ENCODE measurements around the gene GCLM. TPM values are rescaled to one million over a fixed set of nuclear protein-coding genes. Genes with fewer than 3 reads are reported as not detected.
"Not testable (repeated sequence)": the region's sequence is repeated elsewhere in the genome, so short reads cannot be mapped to it uniquely, and the experiment has no call there.

The GCLM gene
- total and polyA plus RNA-seq, 9 of the 15 experiments (the other 6 are each of a cell fraction or from before 2014, with no cell fraction given) = 9.3 to 71.6 (median 24.5) TPM

GRCh38 chr1:93868492-93868891, 40.7 kb downstream of the GCLM start:
- H3K27me3 ChIP-seq (ENCODE audit: control insufficient read depth in 2 of 2, insufficient read depth in 2 of 2, low read length in 2 of 2); intact Hi-C loops (cut with micrococcal nuclease); H3K4me1 ChIP-seq (replicated peaks in 1 of 2; ENCODE audit: control insufficient read depth in 2 of 2, insufficient read depth in 2 of 2, low read length in 2 of 2); H3K9me3 ChIP-seq (replicated peaks; ENCODE audit: control insufficient read depth, insufficient read depth, low read depth, low read length); DNase-seq (ENCODE audit: extremely low read depth in 1 of 4, low spot score in 3 of 4); ATAC-seq; H3K9ac ChIP-seq (ENCODE audit: insufficient read depth in 1 of 2, low read depth in 2 of 2, low read length in 2 of 2); H3K4me3 ChIP-seq; H3K9me1 ChIP-seq (ENCODE audit: control insufficient read depth, insufficient read depth, low read length); FAIRE-seq; H3K27ac ChIP-seq (ENCODE audit: extremely low read depth, low read depth, low read length); H3K79me2 ChIP-seq (ENCODE audit: control insufficient read depth, insufficient read depth, low read length); H3K4me2 ChIP-seq (ENCODE audit: insufficient read depth, low read length); CTCF ChIA-PET (ENCODE audit: low intra/inter-chr PET ratio); H4K20me1 ChIP-seq (replicated peaks; ENCODE audit: control insufficient read depth, insufficient read depth, low read length); BruUV-seq (replicated peaks); H2AFZ ChIP-seq (ENCODE audit: low read depth, low read length): not testable (repeated sequence)
- POLR2A ChIA-PET = interaction anchor here (1.1 kb wide), 1 partner anchor 10 kb away, joined by 4 read pairs; the partner anchor contains the start of gene DNTTIP2
- TF ChIP-seq POLR2B (IDR thresholded peaks at IDR 0.05; ENCODE audit: low read depth, partially characterized antibody) (peak; percentile 37), SUPT5H (IDR thresholded peaks at IDR 0.05) (0 out of 2 replicates have a peak, but pooled peaks have one; percentile 52), POLR2A (conservative IDR thresholded peaks at IDR 0.05) (peak; percentile 60; the same call in 1 of the 2 replicates)
- 100% methylated on average over 1 of the region's 1 CpG for WGBS (ENCODE audit: insufficient coverage, low coverage, missing lambda C conversion rate)
- peaks cover 50% of the 10 kb centered on the region for H3K36me3 ChIP-seq (ENCODE audit: control insufficient read depth, insufficient read depth, low read length)
- in situ Hi-C loops (cut with MboI) = loop anchor here (25.0 kb wide), 1 partner anchor 1006 kb away; no protein-coding TSS in a partner anchor

GRCh38 chr1:93865253-93865652, 44.0 kb downstream of the GCLM start:
- BruUV-seq (replicated peaks) = no TSS peak
- no peak; the same call in 2 of the 3 replicates for ATAC-seq
- POLR2A ChIA-PET = interaction anchor here (1.0 to 1.2 kb wide), 2 partner anchors 10 to 14 kb away, joined by 3 to 5 read pairs; partner anchors contain the start of gene DNTTIP2
- Histone ChIP-seq H3K4me2 (ENCODE audit: insufficient read depth, low read length) (no peak overlapping the region), H3K79me2 (ENCODE audit: control insufficient read depth, insufficient read depth, low read length) (no peaks in the 10 kb centered on the region), H3K4me1 (replicated peaks in 1 of 2; ENCODE audit: control insufficient read depth in 2 of 2, insufficient read depth in 2 of 2, low read length in 2 of 2) (no peaks in the 10 kb centered on the region; a peak in 1 of 5 replicates), H3K9me3 (replicated peaks; ENCODE audit: control insufficient read depth, insufficient read depth, low read depth, low read length) (no peaks in the 10 kb centered on the region), H3K4me3 (no peak overlapping the region), H3K9me1 (ENCODE audit: control insufficient read depth, insufficient read depth, low read length) (no peaks in the 10 kb centered on the region), H3K27ac (ENCODE audit: extremely low read depth, low read depth, low read length) (no peak overlapping the region), H2AFZ (ENCODE audit: low read depth, low read length) (no peak overlapping the region), H3K9ac (ENCODE audit: insufficient read depth in 1 of 2, low read depth in 2 of 2, low read length in 2 of 2) (no peak overlapping the region), H3K36me3 (ENCODE audit: control insufficient read depth, insufficient read depth, low read length) (peaks cover 19% of the 10 kb centered on the region), H3K27me3 (ENCODE audit: control insufficient read depth in 2 of 2, insufficient read depth in 2 of 2, low read length in 2 of 2) (no peaks in the 10 kb centered on the region), H4K20me1 (replicated peaks; ENCODE audit: control insufficient read depth, insufficient read depth, low read length) (no peaks in the 10 kb centered on the region)
- 59% methylated on average over 5 of the region's 5 CpGs for WGBS (ENCODE audit: insufficient coverage, low coverage, missing lambda C conversion rate)
- no peak for FAIRE-seq
- in situ Hi-C loops (cut with MboI) (loop anchor here (25.0 kb wide), 1 partner anchor 1003 kb away; no protein-coding TSS in a partner anchor), intact Hi-C loops (cut with micrococcal nuclease) (no loop called here)
- TF ChIP-seq PRMT5 (CRISPR knock-in tag; IDR thresholded peaks at IDR 0.05) (no peak), TOE1 (IDR thresholded peaks at IDR 0.05; ENCODE audit: borderline replicate concordance) (no peak), TOE1 (CRISPR knock-in tag; IDR thresholded peaks at IDR 0.05; ENCODE audit: borderline replicate concordance, low read depth) (no peak), NCOA4 (IDR thresholded peaks at IDR 0.05; ENCODE audit: partially characterized antibody) (no peak), NR0B1 (IDR thresholded peaks at IDR 0.05; ENCODE audit: partially characterized antibody) (no peak), TCF7 (IDR thresholded peaks at IDR 0.05; ENCODE audit: borderline replicate concordance) (no peak)
- no peak for DNase-seq (ENCODE audit: extremely low read depth in 1 of 4, low spot score in 3 of 4)
- CTCF ChIA-PET (ENCODE audit: low intra/inter-chr PET ratio) = no interaction called here

Measured in K562 (cell line).